ENCODE measurements around the gene LHB. TPM values are rescaled to one million over a fixed set of nuclear protein-coding genes. Genes with fewer than 3 reads are reported as not detected.

LHB gene
- total RNA-seq, 1 donor from 2014 or later: not detected

DNA sequence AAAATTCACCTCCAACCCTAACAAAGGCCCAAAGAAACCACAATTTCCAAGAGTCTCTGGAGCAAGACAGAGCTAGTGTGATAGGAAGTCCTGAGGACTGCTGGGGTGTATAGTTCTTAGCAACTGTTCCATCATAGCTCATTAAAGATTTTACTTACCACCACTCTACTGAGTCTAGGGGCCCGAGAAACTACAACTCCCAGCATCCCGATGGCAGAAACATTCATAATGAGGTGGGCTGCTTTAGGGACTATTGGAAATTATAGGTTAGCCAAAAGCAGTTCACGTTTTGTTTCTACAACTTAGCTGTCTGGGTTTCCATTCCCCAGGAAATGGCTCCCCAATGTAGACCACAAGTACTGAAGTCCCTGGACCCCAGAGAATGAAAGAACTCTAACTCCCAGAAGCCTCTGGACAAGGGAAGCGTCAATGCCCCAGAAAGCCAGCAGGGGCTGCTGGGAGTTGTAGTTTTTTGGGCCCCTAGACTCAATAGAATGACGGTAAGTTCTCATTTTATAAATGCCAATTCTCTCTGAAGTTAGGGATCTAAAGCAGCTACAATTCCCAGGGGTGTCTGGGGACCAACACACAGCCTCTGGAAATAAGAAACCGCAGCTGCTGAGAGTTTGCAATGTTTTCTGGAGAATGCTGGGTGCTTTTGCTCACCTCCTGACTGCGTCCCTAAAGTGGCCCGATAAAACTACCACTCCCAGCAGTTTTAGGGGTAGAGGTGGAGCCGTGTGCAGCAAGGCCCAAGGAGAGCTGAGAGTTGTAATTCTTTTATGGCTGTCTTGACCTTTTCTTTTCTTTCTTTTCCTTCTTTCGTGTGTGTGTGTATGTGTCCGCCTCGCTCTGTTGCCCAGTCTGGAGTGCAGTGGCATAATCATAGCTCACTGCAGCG lies 40.7 kb downstream of the LHB start:
- DNase-seq: no peak

- DNase-seq: peak; percentile 43
These were observed 45.9 kb downstream of the LHB start for GRCh38 chr19:48970923-48971395.

- no peak for DNase-seq
These were observed 46.6 kb downstream of the LHB start for GRCh38 chr19:48970139-48970766.

DNA sequence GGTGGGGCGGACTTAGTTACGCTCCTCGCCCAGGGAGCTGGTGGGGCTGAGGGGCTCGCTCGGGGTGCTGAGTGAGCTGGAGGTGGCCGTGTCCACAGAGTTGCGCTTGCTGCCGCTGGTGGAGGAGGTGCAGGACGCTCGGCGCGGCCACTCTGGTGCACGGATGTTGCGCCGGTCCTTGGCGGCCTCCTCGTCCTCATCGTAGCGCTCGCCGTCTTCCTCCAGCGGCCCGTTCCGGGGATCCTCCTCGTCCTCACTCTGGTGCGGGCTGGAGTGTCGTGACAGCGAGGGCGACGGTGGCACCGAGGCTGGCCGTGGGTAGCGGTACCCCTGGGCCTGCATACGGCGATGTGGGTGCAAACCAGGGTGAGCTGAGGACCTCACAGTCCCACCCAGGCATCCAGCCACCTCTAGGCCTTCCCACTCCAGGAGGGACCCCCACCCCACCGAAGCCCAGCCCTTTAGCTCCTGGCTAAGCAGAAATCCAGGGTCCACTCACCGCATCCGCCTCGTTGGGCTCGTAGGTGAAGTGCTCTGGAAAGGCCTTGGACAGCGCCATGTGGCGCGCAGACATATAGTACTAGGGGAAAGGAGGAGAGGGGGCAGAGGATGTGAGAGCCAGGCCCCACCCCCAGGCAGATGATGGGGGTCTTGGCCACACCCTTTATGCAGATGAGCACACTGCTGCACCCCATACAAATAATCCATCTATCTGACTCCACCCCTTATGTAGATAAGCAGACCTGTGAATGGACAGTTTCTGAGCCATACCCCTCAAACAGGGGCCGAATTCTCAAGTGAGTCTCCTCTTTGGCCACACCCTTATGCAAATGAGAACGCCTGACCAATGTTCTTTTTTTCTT lies 47.4 kb downstream of the LHB start:
- no peak for DNase-seq

GRCh38 chr19:48968813-48969218 lies 48.1 kb downstream of the LHB start:
- DNase-seq: no peak

DNA sequence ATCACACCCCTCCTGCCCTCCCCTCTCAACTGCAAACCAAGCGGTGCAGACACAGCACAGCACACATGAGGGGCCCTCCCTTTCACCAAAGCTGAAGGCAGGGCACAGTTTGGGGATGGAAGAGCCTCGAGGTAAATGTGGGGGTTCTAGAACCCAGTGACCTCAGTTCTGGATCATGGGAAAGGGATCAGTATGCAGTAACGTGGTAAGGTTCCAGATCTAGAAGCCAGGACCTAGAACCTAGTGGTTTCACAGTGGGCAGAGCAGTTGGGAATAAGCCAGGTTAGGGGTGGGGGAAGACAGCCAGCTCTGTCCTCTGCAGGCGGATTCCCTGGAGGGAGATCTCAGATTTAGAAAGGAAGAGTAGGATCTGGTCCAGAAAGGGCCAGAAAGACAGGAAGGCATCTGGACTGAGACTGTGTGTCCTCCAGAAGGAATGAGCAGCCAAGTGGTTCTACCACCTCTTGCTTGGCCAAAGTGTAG lies 48.7 kb downstream of the LHB start:
- no peak for DNase-seq

DNA sequence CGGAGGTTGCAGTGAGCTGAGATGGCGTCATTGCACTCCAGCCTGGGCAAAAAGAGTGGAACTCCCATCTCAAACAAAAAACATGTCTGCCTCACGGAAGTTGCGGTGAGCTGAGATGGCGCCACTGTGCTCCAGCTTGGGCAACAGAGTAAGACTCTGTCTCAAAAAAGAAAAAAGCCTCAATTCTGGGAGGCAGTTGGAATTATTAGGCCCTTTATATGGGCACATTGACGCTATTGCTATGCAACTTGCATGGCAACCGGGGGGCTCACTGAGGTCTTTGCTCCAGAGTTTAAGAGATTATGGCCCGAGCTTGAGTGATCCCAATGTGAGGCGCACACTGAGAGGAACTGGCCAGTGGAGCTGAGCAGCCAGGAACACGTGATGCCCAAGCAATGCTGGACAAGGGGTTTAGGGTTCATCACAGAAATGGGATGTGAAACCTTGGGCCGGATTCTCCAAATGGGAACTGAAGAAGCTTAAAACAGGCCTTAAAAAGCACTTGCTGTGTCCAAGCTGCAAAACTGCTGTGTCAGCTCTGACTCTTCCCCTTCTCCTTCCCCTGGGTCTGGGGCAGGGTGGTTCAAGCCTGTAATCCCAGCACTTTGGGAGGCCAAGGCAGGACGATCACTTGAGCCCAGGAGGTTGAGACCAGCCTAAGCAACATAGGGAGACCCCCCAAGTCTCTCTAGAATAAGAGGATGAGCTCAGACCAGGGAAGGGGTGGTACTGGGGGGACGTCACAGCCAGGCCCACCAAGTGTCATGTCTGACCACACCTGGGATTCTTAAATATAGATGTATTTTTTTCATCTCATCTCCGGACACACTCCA lies 49.3 kb downstream of the LHB start:
- DNase-seq: no peak

DNA sequence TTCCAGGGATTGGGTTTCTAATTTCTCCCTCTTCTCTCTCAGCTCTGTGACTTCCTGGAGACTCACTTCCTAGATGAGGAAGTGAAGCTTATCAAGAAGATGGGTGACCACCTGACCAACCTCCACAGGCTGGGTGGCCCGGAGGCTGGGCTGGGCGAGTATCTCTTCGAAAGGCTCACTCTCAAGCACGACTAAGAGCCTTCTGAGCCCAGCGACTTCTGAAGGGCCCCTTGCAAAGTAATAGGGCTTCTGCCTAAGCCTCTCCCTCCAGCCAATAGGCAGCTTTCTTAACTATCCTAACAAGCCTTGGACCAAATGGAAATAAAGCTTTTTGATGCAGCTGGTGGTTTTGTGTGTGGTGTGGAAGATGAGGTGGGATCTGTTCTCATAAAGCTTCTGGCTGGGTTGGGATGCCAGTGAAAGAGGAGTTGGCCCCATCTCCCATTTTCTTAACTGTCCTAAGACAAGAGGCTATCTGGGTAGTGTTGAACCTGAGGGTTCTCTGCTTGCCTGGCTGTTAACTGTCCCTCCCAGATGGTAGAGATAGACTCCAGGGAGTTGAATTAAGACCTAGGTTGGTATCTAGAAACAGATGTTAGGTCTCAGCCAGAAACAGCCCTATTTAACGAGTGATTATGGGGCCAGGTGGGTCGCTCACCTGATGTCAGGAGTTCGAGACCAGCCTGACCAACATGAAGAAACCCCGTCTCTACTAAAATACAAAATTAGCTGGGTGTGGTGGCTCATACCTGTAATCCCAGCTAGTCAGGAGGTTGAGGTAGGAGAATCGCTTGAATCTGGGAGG lies 50.1 kb downstream of the LHB start:
- no peak for DNase-seq

Small RNA genes within 50 kb of the gene (small RNA-seq; reads per million reads assigned to genes)
- gene MIR6798: not detected

Other genes starting within 250 kb of the LHB start
- gene BCAT2, start 206.1 kb downstream of the LHB start, total RNA-seq: 12.5 TPM
- 2.5 TPM for gene HSD17B14, start 180.6 kb downstream of the LHB start, total RNA-seq
- gene PLEKHA4, start 148.5 kb downstream of the LHB start, total RNA-seq: 0.31 TPM
- gene PPP1R15A, start 144.7 kb downstream of the LHB start, total RNA-seq: 24.6 TPM
- gene TULP2, start 118.3 kb downstream of the LHB start, total RNA-seq: not detected
- 42.6 TPM for gene NUCB1, start 116.8 kb downstream of the LHB start, total RNA-seq
- not detected for gene DHDH, start 83.4 kb downstream of the LHB start, total RNA-seq
- gene BAX, start 62.2 kb downstream of the LHB start, total RNA-seq: 12.5 TPM
- gene FTL, start 51.8 kb downstream of the LHB start, total RNA-seq: 677 TPM
- 14.2 TPM for gene GYS1, start 23.8 kb downstream of the LHB start, total RNA-seq
- 81.4 TPM for gene RUVBL2, start 23.2 kb downstream of the LHB start, total RNA-seq
- gene CGB3, start 7.2 kb upstream of the LHB start, total RNA-seq: not detected
- gene CGB2, start 14.8 kb upstream of the LHB start, total RNA-seq: not detected
- not detected for gene CGB1, start 19.8 kb upstream of the LHB start, total RNA-seq
- not detected for gene CGB5, start 26.8 kb upstream of the LHB start, total RNA-seq
- not detected for gene CGB8, start 32.0 kb upstream of the LHB start, total RNA-seq
- gene CGB7, start 40.7 kb upstream of the LHB start, total RNA-seq: not detected
- gene NTF4, start 47.7 kb upstream of the LHB start, total RNA-seq: not detected
- under 0.01 TPM for gene KCNA7, start 55.6 kb upstream of the LHB start, total RNA-seq
- gene SNRNP70, start 68.4 kb upstream of the LHB start, total RNA-seq: 112 TPM
- 28.7 TPM for gene LIN7B, start 97.3 kb upstream of the LHB start, total RNA-seq
- 0.47 TPM for gene C19orf73, start 102.1 kb upstream of the LHB start, total RNA-seq
- gene PPFIA3, start 102.5 kb upstream of the LHB start, total RNA-seq: 35.9 TPM
- 0.47 TPM for gene HRC, start 138.3 kb upstream of the LHB start, total RNA-seq
- 4.7 TPM for gene TRPM4, start 140.7 kb upstream of the LHB start, total RNA-seq

Data from occipital lobe (tissue), 3 donors.